Hepatocyte (in vitro differentiated cells): ENCODE results near the gene ELK3.

Source experiments
- CTCF ChIP-seq: fragments of 200-600 bp; sonication (generic); IDR thresholded peaks from 2 replicates; pipeline ENCODE4 v1.5.1; 2016; ENCODE audit warnings: antibody characterized with exemption, mild to moderate bottlenecking; ENCODE audit not compliant: poor library complexity
- EZH2 ChIP-seq: fragments of 200-600 bp; sonication (generic); IDR thresholded peaks from 2 replicates; pipeline ENCODE4 v1.6.1; 2016; ENCODE audit warnings: antibody characterized with exemption, mild to moderate bottlenecking, borderline replicate concordance

- TF ChIP-seq CTCF: no peak
- no peak for TF ChIP-seq EZH2
Measured at GRCh38 chr12:96237465-96238077, 43.4 kb downstream of the ELK3 start.
